Neural cell (in vitro differentiated cells): ENCODE measurements around the gene GSTM5. TPM values are rescaled to one million over a fixed set of nuclear protein-coding genes. Genes with fewer than 3 reads are reported as not detected.

Experiments used
- H2AFZ ChIP-seq: fragments of 200-600, 300-800 bp; sonication (generic), shearing (Covaris generic); 2 replicates; pipeline ENCODE4 v1.6.0; 2014; ENCODE audit warnings: low read depth, mild to moderate bottlenecking, antibody characterized with exemption, low read length, moderate library complexity
- H3F3A ChIP-seq: fragments of 200-600 bp; shearing (Covaris generic); 2 replicates; pipeline ENCODE4 v1.6.1; 2016; ENCODE audit warnings: mild to moderate bottlenecking, moderate library complexity, mixed read lengths, antibody characterized with exemption, low read length; ENCODE audit not compliant: insufficient read depth, poor library complexity, severe bottlenecking
- H3K27ac ChIP-seq: fragments of 200-600, 300-800 bp; sonication (generic), shearing (Covaris generic); 2 replicates; pipeline ENCODE4 v1.5.1; 2014; ENCODE audit warnings: mild to moderate bottlenecking, low read length, moderate library complexity
- H3K27me3 ChIP-seq: fragments of 300-800, 200-600 bp; sonication (generic), shearing (Covaris generic); 2 replicates; pipeline ENCODE4 v1.6.0; 2014; ENCODE audit warnings: mild to moderate bottlenecking, low read depth, low read length, moderate library complexity; ENCODE audit not compliant: insufficient read depth
- H3K36me3 ChIP-seq: fragments of 300-800, 200-600 bp; sonication (generic), shearing (Covaris generic); 2 replicates; pipeline ENCODE4 v1.5.1; 2014; ENCODE audit warnings: mild to moderate bottlenecking, antibody characterized with exemption, low read length, moderate library complexity; ENCODE audit not compliant: insufficient read depth
- H3K4me2 ChIP-seq: fragments of 300-800, 200-600 bp; sonication (generic), shearing (Covaris generic); 2 replicates; pipeline ENCODE4 v1.6.0; 2014; ENCODE audit warnings: mild to moderate bottlenecking, low read length
- H3K4me3 ChIP-seq: fragments of 300-800, 200-600 bp; sonication (generic), shearing (Covaris generic); 2 replicates; pipeline ENCODE4 v1.5.1; 2014; ENCODE audit warnings: mild to moderate bottlenecking, low read length, moderate library complexity
- H3K79me2 ChIP-seq: fragments of 200-600 bp; shearing (Covaris generic); replicated peaks from 2 replicates; pipeline ENCODE4 v1.6.0; 2014; ENCODE audit warnings: mild to moderate bottlenecking, low read length, moderate library complexity; ENCODE audit not compliant: insufficient read depth
- H3K9ac ChIP-seq: fragments of 300-800, 200-600 bp; sonication (generic), shearing (Covaris generic); 2 replicates; pipeline ENCODE4 v1.6.1; 2016; ENCODE audit warnings: mild to moderate bottlenecking, low read length, mixed read lengths
- H3K9me2 ChIP-seq: fragments of 200-600 bp; shearing (Covaris generic); 2 replicates; pipeline ENCODE4 v1.6.1; 2016; ENCODE audit warnings: mild to moderate bottlenecking, low read length, mixed read lengths; ENCODE audit not compliant: insufficient read depth
- H3K9me3 ChIP-seq: fragments of 200-600, 300-800 bp; sonication (generic), shearing (Covaris generic); 2 replicates; pipeline ENCODE4 v1.6.1; 2016; ENCODE audit warnings: mild to moderate bottlenecking, mixed run types, low read length, moderate library complexity, mixed read lengths
- H4K20me1 ChIP-seq: fragments of 200-600 bp; shearing (Covaris generic); 2 replicates; pipeline ENCODE4 v1.6.1; 2016; ENCODE audit warnings: mild to moderate bottlenecking, mixed run types; ENCODE audit not compliant: insufficient read depth
- EP300 ChIP-seq: fragments of 450-650 bp; conservative IDR thresholded peaks from 2 replicates; pipeline ENCODE4 v1.6.1; 2014; ENCODE audit warnings: antibody characterized with exemption, mild to moderate bottlenecking, moderate library complexity; ENCODE audit not compliant: poor library complexity, severe bottlenecking
- EZH2 ChIP-seq: fragments of 200-600, 300-800 bp; shearing (Covaris generic), sonication (generic); IDR thresholded peaks from 2 replicates; pipeline ENCODE4 v1.6.1; 2014; ENCODE audit warnings: antibody characterized with exemption, low read length, borderline replicate concordance, mild to moderate bottlenecking; ENCODE audit not compliant: insufficient read depth, poor library complexity, severe bottlenecking
- MXI1 ChIP-seq: fragments of 450-650 bp; conservative IDR thresholded peaks from 2 replicates; pipeline ENCODE4 v1.6.1; 2014; ENCODE audit warnings: antibody characterized with exemption, mild to moderate bottlenecking; ENCODE audit not compliant: poor library complexity, severe bottlenecking
- POLR2AphosphoS5 ChIP-seq: IDR thresholded peaks from 2 replicates; pipeline ENCODE4 v1.6.1; 2012
- RAD21 ChIP-seq: fragments of 450-650 bp; conservative IDR thresholded peaks from 2 replicates; pipeline ENCODE4 v1.6.1; 2014; ENCODE audit warnings: antibody characterized with exemption, mild to moderate bottlenecking, moderate library complexity
- SMC3 ChIP-seq: fragments of 450-650 bp; conservative IDR thresholded peaks from 2 replicates; pipeline ENCODE4 v1.6.1; 2014; ENCODE audit warnings: antibody characterized with exemption, mild to moderate bottlenecking, moderate library complexity; ENCODE audit not compliant: poor library complexity
- TAF1 ChIP-seq: IDR thresholded peaks from 2 replicates; pipeline ENCODE4 v1.6.1; 2012; ENCODE audit warnings: low read depth
- polyA plus RNA-seq: library from polyadenylated mRNA; depleted of rRNA; stranded (reverse); fragments of >200 nt; gene quantifications from 2 replicates; pipeline ENCODE4 v1.2.3, GENCODE V29; 2014
- TF ChIP-seq, protein P1 (sequence below): fragments of 450-650 bp; IDR thresholded peaks from 2 replicates; pipeline ENCODE4 v1.5.1; 2014; ENCODE audit warnings: antibody characterized with exemption, mild to moderate bottlenecking, moderate library complexity; ENCODE audit not compliant: poor library complexity, severe bottlenecking
- TF ChIP-seq, protein P2 (sequence below): IDR thresholded peaks from 2 replicates; pipeline ENCODE4 v1.6.1; 2012; ENCODE audit warnings: borderline replicate concordance

The GSTM5 gene
- polyA plus RNA-seq, 1 donor from 2014 or later = not detected

DNA sequence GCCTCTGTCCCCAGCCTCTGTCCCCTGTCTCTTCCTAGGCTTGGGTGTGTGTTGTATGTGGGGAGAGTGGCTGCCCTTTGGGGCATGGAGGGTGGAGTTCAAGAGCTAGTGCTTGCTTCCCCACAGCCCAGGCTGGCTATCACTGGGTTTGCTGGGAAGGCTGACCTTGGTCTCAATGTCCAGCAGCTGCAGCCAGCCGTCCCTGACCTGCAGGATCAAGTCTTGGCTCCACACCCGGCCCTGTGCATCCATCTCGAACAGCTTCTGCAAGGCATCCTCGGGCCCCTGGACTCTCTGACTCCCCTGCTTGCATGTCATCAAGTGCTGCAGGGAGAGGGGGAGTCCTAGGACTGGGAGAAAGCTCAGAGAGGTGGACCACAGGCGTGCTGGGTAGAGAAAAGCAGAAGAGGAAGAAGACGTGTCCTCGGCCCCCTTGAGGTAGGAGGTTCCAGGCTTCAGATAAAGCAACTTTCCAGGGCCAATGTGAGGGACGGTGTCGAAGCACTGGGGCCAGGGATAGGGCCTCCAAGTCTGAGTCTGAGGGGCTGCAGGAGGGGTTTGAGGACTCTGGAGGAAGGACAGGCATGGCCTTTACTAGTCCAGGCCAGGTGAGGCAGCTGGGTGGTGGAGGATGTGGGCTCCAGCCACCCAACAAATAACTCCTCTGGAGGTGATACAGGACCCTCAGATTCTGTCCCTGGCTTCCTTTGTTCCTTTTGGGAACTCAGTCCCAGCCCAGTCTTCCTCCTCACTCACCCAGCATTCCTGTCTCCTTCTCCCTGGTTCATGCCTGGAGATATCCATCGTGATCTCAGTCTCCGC, 47.7 kb downstream of the GSTM5 start:
- Histone ChIP-seq H3K4me3 (no peak overlapping the region), H3K9me3 (no peaks in the 10 kb centered on the region), H3K9me2 (no peaks in the 10 kb centered on the region), H2AFZ (no peak overlapping the region), H3K36me3 (no peaks in the 10 kb centered on the region), H3K27ac (no peak overlapping the region), H3K9ac (no peak overlapping the region), H3F3A (no peaks in the 10 kb centered on the region), H3K79me2 (no peaks in the 10 kb centered on the region), H4K20me1 (no peaks in the 10 kb centered on the region), H3K27me3 (no peaks in the 10 kb centered on the region), H3K4me2 (no peak overlapping the region)
- TF ChIP-seq, protein P1, sequence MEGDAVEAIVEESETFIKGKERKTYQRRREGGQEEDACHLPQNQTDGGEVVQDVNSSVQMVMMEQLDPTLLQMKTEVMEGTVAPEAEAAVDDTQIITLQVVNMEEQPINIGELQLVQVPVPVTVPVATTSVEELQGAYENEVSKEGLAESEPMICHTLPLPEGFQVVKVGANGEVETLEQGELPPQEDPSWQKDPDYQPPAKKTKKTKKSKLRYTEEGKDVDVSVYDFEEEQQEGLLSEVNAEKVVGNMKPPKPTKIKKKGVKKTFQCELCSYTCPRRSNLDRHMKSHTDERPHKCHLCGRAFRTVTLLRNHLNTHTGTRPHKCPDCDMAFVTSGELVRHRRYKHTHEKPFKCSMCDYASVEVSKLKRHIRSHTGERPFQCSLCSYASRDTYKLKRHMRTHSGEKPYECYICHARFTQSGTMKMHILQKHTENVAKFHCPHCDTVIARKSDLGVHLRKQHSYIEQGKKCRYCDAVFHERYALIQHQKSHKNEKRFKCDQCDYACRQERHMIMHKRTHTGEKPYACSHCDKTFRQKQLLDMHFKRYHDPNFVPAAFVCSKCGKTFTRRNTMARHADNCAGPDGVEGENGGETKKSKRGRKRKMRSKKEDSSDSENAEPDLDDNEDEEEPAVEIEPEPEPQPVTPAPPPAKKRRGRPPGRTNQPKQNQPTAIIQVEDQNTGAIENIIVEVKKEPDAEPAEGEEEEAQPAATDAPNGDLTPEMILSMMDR = no peak
- TF ChIP-seq EZH2 (no peak), SMC3 (no peak), TAF1 (no peak), EP300 (no peak), RAD21 (no peak), MXI1 (no peak), POLR2AphosphoS5 (no peak)
- TF ChIP-seq, protein P2, sequence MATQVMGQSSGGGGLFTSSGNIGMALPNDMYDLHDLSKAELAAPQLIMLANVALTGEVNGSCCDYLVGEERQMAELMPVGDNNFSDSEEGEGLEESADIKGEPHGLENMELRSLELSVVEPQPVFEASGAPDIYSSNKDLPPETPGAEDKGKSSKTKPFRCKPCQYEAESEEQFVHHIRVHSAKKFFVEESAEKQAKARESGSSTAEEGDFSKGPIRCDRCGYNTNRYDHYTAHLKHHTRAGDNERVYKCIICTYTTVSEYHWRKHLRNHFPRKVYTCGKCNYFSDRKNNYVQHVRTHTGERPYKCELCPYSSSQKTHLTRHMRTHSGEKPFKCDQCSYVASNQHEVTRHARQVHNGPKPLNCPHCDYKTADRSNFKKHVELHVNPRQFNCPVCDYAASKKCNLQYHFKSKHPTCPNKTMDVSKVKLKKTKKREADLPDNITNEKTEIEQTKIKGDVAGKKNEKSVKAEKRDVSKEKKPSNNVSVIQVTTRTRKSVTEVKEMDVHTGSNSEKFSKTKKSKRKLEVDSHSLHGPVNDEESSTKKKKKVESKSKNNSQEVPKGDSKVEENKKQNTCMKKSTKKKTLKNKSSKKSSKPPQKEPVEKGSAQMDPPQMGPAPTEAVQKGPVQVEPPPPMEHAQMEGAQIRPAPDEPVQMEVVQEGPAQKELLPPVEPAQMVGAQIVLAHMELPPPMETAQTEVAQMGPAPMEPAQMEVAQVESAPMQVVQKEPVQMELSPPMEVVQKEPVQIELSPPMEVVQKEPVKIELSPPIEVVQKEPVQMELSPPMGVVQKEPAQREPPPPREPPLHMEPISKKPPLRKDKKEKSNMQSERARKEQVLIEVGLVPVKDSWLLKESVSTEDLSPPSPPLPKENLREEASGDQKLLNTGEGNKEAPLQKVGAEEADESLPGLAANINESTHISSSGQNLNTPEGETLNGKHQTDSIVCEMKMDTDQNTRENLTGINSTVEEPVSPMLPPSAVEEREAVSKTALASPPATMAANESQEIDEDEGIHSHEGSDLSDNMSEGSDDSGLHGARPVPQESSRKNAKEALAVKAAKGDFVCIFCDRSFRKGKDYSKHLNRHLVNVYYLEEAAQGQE = no peak

DNA sequence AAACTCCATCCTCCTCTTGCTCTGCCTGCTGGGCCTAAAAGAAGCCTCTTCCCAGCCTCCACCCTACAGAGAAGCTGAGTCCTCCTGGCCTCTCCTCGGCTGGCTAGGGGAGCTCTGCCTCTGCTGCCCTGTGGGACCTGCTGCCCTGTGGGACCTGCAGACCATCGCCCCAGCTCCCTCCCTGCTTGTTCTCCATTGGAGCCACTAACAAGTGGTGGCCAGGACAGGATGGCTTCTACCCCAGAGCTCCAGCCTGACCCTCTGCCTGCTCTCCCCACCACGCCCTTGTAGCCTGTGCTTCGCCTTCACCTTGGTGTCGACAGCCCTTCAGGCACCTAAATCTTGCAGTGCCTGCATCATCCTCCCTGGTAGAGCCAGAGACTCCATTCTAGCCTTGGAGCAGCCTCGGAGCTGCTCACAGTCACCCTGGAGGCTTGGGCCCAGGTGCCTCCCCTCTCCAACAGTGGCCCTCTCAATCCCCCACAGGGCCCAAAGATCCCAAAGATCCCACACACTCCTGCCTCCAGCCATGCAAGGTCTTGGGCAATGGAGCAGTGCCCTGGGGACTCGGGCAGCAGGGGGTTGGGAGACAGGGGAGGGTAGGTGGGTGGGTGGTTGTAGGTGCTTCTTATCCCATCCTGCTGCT, 48.7 kb downstream of the GSTM5 start:
- no peak overlapping the region for H3K9ac ChIP-seq
- H3K9me3 ChIP-seq = no peaks in the 10 kb centered on the region
- no peaks in the 10 kb centered on the region for H4K20me1 ChIP-seq
- no peaks in the 10 kb centered on the region for H3K79me2 ChIP-seq
- no peak overlapping the region for H3K4me2 ChIP-seq
- no peak overlapping the region for H3K27ac ChIP-seq
- no peaks in the 10 kb centered on the region for H3K9me2 ChIP-seq
- no peaks in the 10 kb centered on the region for H3F3A ChIP-seq
- H3K36me3 ChIP-seq = no peaks in the 10 kb centered on the region
- H2AFZ ChIP-seq = no peak overlapping the region
- no peak overlapping the region for H3K4me3 ChIP-seq
- TF ChIP-seq, protein P1 = no peak
- TF ChIP-seq TAF1 (no peak), EP300 (no peak), POLR2AphosphoS5 (no peak), RAD21 (no peak), SMC3 (no peak), MXI1 (no peak), EZH2 (no peak)
- TF ChIP-seq, protein P2 = no peak
- H3K27me3 ChIP-seq = no peaks in the 10 kb centered on the region
